Adrenal gland (tissue), 5 donors: ENCODE data around the gene ADSS1.

Experiments
- CTCF ChIP-seq, 6 experiments: fragments of 450-650 bp in 4 of 6; fragments of 200-600 bp in 2 of 6; sonication (generic) in 1 of 6; IDR thresholded peaks; 1 replicate in 5 of 6; 2 replicates in 1 of 6; pipeline versions ENCODE4 v1.5.1 to v1.8.0; 2016 to 2021; ENCODE audit warnings: antibody characterized with exemption in 6 of 6, mild to moderate bottlenecking in 2 of 6, moderate library complexity in 1 of 6
- POLR2A ChIP-seq, 2 donors: fragments of 450-650 bp; IDR thresholded peaks; one replicate each; pipeline ENCODE4 v1.6.1; 2017; ENCODE audit warnings: antibody characterized with exemption in 2 of 2, mild to moderate bottlenecking in 2 of 2, moderate library complexity in 1 of 2
- donor health status: DM: no; HTN: no; CAD: no.

- no peak for TF ChIP-seq POLR2A (IDR thresholded peaks at IDR 0.05)
- TF ChIP-seq CTCF (IDR thresholded peaks at IDR 0.05) = no peak
These were observed 27.8 kb downstream of the ADSS1 start for GRCh38 chr14:104751539-104752422.
